Measurements from ENCODE around the gene HTR1D.
A peak's percentile ranks its signal among the peaks of the same experiment; 100 is the strongest.
"Not testable (repeated sequence)": the region's sequence is repeated elsewhere in the genome, so short reads cannot be mapped to it uniquely, and the experiment has no call there.

The HTR1D gene

DNA sequence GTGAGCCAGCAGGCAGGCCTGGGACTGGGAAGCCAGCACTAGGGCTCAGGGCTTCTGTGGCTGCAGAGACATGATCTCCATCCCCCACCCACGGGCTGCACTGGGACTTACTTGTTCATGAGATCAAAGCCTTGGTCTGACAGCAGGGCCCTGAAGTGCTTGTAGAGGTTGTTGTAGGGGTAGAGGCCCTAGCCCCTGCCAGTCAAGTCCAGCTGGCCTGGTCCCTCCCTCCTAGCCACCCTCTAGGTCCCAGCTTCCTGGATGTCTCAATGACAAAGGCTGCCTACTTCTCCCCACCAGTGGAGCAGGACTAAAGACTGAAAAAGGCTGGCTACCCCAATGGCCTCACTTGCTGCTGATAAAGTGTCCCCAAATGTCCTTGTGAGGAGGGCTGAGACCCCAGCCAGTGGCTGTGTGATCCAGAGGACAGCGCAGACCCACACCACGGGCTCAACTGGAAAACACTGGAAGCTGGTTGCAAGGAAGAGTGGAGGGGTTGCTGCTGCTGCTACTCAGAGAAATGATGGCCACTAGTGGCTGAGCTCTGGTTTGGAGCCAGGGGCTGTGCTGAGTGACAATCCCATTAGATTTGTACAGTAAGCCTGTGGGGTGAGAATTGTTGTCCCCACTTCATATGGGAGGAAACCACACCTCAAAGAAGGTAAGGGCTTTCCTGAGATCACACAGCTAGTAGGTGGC lies 1.4 kb downstream of the HTR1D start:
- no peak for DNase-seq

DNA sequence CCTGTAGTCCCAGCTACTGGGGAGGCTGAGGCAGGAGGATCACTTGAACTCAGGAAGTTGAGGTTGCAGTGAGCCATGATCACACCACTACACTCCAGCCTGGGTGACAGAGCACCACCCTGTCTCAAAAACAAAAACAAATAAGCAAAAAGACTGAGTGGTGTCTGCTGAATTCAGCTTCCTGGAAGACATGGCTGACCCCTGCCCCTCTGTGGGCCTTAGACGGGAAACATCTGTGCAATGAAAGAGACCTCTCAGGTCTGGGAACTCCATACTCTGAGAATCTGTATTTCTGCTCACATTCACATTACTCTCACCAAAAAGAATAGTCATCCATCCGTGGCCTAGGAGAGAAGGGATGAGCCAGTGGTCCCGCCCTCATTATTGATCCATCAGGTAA lies 2.0 kb downstream of the HTR1D start:
- DNase-seq: no peak

DNA sequence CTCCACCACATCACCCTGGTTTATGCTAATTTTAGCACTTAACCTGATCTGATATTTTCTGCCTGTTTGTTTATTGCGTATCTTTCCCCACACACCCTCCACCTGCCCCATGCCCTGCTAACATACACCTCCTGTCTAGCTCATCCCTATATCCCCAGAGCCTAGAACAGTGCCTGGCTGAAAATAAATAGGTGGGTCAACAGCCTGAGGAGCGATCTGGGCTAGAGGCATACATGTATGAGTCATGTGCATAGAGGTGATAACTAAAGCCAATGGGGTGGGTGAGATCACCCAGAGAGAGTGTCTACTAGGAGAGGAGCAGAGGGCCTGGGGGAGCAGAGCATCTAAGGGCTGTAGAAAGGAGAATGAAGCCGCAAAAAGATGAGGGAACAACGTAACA lies 2.7 kb downstream of the HTR1D start:
- no peak for DNase-seq

DNA sequence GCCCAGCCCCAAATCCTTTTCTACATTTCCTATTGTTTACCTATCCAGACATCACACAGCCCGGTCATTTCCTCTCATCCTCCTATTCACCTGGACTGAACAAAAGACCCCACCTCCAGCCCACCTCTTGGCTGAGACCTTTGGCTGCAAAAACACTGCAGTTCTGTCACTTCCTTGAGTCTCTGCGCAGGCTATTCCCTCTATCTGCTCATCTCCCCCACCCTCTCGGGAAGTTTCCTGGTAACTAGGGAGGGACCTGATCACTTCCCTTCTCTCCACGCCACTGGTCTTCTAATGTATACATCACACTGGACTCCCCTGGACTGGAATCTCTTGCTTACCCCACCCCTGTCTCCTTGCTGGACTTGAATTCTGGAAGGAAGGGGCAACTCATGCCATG lies 5.3 kb downstream of the HTR1D start:
- DNase-seq: no peak

DNA sequence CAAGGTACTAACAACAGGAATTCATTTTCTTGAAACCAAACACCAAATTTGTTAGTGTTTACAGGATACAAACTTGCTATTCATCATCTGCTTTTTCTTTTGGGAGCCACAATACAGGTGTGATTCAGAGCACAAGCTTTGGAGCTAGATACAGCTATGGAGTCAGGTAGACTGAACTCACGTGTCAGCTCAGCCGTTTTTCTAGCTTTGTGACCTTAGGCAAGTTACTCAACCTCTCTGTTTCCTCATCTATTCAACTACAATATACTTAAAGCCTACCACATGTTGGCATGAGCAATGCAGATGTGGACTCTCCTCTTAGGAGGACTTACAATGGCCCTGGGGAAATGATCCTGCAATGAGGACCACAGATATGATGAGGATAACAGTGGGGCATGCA lies 6.3 kb downstream of the HTR1D start:
- DNase-seq: no peak

DNA sequence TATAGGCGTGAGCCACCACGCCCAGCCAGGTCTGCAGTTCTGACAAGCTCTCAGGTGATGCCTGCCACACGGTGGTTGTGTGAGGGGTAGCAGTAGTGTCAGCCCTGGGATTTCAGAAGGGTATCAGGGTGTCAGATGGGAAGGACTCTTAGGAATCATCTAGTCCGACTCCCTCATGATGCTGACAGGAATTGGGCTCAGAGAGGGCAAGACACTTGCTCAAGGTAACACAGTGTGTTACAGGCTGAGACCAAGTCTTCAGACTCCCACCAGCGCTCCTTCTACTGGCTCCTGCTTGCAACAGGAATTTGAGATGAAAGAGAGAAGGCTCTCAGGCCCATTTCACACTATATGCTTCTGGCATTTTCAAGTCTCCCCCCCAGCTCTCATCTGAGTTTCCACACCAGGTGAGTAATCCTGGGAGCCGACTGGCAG lies 6.9 kb downstream of the HTR1D start:
- no peak for DNase-seq

DNA sequence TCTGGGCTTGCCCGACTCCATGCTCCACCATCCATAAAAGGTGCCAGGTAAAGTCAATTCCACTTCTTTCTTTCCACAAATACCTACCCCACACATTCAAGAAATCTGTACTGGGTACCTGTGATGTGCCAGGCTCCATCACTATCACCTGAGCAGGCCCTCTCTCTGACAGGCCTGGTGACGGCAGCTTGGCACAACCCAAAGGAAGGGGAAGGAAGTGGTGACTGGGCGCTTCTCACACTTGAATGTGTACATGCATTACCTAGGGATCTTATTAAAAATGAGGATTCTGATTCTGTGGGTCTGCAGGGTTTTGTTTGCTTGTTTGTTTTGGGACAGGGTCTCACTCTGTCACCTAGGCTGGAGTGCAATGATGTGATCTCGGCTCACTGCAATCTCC lies 7.5 kb downstream of the HTR1D start:
- DNase-seq: no peak

DNA sequence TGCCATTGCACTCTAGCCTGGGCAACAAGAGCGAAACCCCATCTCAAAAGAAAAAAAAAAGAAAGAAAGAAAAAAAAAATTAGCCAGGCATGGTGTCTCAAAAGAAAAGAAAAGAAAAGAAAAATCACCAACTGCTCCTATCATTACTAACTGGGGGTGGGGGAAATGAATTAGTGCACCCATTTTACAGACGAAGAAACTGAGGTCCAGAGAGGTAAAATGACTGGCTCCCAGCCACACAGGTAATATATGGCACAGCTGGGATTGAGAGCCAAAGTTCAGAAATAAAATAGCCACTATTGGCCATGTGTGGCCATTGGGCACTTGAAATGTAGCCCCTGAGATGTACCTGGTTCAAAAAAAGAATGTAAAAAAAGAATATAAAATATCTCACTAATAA lies 8.8 kb downstream of the HTR1D start:
- DNase-seq: no peak

DNA sequence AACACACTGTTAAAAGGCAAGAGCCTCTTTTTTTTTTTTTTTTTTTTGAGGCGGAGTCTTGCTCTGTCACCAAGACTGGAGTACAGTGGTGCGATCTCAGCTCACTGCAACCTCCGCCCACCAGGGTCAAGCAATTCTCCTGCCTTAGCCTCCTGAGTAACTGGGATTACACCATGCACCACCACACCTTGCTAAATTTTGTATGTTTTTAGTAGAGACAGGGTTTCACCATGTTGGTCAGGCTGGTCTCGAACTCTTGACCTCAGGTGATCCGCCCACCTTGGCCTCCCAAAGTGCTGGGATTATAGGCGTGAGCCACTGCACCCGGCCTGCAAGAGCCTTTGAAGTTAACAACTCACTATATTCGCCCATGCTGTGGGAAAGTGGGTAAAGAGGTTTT lies 9.6 kb downstream of the HTR1D start:
- not testable (repeated sequence) for DNase-seq

DNA sequence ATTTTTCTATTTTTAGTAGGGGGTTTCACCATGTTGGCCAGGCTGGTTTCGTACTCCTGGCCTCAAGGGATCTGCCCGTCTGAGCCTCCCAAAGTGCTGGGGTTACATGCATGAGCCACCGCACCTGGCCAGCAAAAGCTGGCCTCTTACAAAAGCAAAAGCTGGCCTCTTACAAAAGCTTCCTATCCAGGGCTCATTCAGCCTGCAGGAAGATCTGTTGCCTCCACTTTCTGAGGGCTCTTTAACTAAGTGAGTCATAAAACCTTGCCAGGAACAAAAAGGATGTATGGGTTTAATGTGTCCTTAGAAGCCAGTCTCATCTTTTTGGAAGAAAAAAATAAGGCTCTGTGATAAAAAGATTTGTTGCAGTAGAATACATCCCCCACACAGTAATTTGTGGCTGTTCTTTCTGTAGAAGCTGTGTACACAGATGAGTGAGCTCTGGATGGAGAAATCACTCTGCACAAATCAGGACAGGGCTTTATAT lies 15.0 kb downstream of the HTR1D start:
- no peak for DNase-seq

DNA sequence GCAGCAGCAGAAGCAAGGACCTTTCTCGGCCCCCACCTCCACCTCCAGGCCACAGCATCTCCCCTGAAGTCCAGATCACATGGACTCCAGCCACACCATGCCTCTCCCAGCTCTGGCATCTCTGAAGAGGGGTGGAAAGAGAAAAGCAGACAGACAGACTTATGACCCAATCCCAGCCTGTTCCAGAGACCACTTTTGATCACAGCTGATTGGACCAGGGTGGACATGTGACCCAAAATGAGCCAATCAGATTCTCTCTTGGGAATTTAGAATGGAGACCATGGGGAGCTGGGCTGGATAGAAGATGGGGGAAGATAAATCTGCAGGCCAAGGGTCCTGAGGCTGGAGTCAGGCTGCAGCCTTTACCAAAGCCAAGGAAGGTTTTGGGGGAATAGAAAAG lies 16.4 kb downstream of the HTR1D start:
- DNase-seq: no peak

DNA sequence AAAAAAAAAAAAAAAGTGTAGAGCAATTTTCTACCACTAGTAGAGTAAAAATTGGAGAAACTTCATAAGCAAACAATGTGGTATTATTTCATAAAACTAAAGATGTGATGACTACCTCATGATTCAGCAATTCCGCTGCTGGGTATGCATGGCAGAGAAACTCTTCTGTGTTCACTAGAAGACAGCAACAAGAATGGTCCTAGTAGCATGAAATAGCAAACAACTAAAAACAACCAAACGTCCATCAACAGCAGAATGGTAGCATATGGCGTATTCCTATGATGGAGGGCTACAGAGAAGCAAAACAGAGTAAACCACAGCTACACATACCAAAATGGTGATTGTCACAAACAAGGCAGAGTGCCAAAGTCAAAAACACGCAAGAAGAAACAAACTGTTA lies 18.9 kb downstream of the HTR1D start:
- DNase-seq: no peak

DNA sequence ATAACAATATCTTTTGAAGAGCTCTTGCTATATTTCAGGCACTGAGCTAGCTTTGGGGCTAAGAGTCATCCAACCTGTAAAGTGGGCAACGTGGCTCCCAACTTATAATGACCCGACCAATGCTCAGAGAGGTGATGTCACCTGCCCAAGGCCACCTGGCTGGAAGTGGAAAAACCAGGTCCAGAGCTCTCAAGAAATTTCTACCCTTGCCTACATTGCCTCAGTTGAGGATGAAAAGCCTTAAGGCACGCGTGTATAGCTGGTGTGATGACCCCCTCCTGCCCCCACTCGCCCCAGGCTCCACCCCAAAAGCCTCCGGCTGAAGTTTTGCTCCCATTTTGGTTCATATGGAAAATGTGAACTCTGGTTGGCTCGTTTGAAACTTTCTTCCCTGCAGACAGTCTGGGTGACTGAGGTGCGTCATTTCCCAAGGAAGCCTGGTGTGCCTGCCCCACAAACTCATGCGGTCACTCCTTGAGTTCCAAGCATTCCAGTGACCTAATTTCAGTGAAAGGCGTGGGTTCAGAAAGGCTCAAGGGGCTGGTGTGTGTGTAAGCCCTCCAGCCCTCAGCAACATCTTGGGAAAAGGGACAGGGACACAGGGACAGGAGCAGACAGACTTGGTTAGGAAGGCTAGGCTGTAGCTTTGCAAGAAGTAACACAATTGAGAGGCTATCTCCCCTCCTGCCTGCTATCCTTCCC lies 20.5 kb downstream of the HTR1D start:
- DNase-seq: no peak

DNA sequence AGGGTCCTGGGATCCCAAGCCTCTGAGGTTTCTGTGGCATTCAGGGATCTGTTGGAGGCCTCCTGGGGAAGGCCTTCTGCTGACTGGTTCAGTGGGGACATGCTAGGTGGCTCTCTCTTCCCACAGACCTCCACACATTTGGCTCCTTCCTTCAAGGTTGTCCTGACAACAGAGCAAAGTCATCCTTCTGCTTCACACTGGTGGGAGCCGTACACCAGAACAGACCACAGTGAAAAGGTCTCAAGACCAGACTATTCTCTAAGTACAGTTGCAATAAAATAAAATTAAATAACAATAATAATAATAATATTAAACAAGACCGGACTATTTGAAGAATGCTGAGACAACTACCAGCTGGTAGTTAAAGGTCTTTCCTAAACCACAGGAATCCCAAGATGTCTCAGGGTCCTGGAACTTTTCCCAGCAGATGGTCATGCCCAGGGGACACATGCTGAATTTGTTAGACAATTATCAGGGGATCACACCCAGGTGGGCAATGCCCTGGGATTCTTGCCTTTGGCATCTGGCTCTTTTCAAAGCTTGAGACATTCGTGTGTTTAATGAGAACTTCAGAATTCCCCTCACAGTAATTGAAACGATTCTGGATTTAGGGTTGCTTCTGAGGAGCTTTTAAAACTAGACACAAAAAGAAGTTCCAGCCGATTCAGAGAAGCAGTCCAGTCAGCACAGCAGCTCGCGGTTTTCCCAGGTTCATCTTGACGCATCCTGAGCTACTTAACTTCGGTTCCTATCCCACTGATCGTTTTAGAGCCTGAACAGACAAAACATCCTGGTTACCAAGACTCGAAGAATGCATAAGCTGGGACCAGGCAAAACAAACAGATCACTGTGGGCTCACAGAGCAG lies 22.9 kb downstream of the HTR1D start:
- DNase-seq: no peak

DNA sequence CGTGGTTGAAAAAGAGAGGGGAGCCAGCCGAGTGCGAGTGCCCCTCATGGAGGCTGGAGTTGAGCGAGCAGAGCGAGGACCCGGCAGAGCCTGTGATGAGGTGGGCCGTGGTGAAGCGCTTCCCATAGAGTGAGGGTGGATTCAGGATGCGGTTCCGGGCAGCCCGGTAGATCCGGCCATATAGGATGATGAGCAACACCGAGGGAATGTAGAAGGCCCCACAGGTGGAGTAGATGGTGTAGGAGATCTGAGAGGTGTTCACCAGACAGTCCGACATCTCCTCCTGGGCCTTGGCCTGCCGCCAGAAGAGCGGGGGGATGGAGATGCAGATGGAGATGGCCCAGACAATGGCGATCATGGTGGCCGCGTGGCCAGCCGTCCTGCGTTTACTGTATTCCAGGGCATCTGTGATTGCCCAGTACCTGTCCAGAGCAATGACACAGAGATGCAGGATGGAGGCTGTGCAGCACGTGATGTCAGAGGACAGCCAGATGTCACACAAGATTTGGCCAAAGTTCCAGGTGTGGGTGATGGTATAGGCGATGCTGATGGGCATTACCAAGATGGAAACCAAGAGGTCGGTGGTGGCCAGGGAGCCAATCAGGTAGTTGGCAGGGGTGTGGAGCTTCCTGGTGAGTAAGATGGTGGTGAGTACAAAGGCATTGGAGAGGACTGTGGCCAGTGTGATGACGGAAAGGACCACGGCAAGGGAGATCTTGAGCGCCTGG lies 23.7 kb downstream of the HTR1D start:
- no peak for DNase-seq

DNA sequence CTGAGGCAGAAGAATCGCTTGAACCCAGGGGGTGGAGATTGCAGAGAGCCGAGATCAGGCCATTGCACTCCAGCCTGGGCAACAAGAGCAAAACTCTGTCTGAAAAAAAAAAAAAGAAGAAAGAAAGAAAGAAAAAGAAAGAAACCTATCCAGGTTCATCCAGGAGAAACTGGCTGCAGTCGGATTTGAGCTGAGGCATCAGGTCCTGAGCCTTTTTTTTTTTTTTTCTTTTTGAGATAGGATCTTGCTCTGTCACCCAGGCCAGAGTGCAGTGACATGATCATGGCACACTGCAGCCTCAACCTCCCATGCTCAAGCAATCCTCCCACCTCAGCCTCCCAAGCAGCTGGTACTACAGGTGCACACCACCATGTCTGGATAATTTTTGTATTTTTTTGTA lies 26.1 kb downstream of the HTR1D start:
- DNase-seq: no peak

DNA sequence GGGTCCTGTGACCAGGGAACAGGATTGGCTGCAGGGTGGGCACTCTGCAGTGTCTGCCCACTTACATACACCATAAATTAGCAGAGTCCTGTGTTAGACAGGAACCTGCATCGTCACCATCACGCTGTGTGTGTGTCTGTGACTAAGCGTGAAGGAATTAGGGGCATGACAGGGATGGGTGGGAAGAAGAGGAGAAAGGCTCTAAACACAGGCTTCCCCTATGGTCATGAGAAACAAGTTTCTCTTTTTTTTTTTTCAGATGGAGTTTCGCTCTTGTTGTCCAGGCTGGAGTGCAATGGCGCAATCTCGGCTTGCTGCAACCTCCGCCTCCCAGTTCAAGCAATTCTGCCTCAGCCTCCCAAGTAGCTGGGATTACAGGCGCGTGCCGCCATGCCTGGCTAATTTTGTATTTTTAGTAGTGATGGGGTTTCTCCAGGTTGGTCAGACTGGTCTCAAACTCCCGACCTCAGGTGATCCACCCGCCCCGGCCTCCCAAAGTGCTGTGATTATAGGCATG lies 28.3 kb downstream of the HTR1D start:
- DNase-seq: not testable (repeated sequence)

DNA sequence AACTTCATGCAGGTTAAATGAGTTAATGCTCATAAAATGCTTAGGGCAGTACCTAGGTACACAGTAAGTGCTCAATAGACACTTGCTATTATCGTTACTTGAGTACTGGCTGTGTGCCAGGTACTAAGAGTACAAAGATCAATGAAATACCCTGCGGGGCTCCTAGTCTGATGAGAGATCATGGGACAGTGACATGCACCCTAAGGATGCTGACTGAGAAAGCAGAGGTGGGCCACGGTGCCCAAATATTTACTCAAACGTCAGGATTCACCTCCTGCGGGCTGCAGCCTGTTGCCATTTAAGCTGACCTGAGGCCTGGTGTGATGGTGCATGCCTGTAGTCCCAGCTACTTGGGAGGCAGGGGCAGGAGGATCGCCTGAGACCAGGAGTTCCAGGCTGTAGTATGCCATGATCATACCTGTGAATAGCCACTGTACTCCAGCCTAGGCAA lies 28.8 kb downstream of the HTR1D start:
- no peak for DNase-seq

DNA sequence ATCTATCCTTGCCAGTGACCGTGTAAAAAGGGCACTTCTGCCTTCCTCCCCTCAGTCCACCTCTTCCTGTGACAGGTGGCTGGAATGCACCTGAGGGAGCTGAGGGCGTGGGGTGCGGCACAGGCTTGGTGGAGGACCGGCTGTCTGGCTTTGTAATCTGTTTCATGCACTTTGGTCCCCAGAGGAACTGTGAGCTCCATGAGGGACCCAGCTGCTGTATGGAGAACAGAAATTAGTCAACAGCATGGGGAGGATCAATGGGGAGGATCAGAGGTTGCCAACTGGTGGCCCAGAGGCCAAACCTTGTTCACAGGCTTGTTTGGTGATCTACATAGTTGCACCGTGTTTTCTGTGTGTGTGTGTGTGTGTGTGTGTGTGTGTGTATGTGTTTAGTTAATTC lies 29.7 kb downstream of the HTR1D start:
- no peak for DNase-seq

DNA sequence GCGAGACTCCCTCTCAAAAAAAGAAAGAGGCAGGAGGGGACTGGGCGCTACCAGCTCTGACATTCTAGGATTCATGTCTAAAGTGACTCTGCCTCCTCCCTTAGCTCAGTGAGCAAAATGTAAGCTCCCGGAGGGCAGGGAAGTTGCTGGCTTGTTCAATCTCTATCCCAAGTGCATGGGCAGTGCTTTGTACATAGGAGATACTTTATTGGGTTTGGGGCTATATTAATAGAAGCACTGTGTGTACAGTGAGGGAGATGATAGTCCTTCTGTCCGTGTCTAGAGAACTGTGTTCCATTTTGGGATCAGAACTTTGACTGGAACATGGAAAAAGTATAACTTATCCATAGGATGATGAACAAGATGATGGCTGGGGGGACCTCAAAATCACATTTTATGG lies 31.9 kb downstream of the HTR1D start:
- DNase-seq: no peak

DNA sequence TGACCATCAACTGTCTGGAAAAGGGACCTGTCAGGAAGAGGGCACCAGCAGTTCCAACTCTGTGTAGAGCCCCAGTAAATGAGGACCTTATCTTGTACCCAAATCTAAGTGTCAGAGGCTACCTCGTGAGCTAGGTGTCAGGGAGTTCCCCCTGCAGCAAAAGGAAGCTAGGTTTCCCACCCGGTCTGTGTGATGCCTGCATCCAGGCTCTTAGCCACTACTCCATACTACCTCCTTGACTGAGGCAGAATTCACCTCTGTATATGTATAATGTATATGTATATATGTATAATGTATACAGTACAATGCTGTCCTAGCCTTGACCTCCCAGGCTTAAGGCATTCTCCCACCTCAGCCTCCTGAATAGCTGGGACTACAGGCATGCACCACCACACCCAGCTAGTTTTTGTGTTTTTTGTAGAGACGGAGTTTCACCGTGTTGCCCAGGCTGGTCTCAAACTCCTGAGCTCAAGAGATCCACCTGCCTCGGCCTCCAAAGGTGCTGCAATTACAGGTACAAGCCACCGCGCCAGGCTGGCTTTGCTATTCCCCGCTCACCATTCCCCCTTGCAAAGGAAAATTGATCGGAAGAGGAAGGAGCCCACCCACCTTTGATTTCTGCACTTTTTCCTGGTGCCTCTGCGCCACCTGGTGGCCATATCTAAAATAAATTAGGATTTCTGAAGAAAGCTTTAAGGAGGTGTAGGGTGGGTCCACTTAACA lies 32.9 kb downstream of the HTR1D start:
- DNase-seq: peak; percentile 27

DNA sequence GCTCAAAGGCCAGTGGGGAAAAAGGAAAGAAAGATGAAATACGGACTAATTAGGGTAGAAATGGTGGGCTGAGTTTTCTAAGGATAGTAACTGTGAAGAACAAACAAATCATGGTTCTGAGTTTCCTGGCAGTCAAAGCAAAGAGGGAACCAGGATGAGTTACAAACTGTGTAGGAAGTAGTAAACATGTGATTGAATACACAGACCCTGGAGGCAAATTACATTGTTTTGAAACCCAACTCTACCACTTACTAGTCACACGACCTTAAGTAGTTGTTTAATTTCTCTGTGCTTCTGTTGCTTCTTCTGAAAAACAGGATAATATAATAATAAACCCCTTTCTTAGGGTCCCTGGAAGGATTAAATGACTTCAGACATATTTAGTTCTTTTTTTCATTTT lies 37.4 kb downstream of the HTR1D start:
- no peak for DNase-seq
